K562 (cell line): ENCODE data around the gene NLGN2. TPM values are rescaled to one million over a fixed set of nuclear protein-coding genes. Genes with fewer than 3 reads are reported as not detected.
A peak's percentile ranks its signal among the peaks of the same experiment; 100 is the strongest.

Source experiments
- ATAC-seq: fragments of 200-7000 bp; cut with Tn5 transposase; 3 replicates; pipeline ENCODE4 v1.9.1; 2020; ENCODE audit warnings: moderate library complexity
- BruUV-seq: library from RNA; stranded (reverse); fragments of 400-500 nt; replicated peaks from 2 replicates; lab custom pipeline; 2021; lab: Mats Ljungman, UMichigan
- CTCF ChIA-PET: fragments of 300-600 bp; formaldehyde crosslinking; extraction: SDS; loops from one replicate; lab custom pipeline; 2021; ENCODE audit warnings: low intra/inter-chr PET ratio; lab: Yijun Ruan, JAX
- POLR2A ChIA-PET: fragments of 300-600, 350-650 bp; sonication (Branson Sonifier 250); formaldehyde crosslinking; extraction: SDS; loops from one replicate; lab custom pipeline; 2021; ENCODE audit warnings: antibody characterized with exemption, inconsistent platforms; lab: Yijun Ruan, JAX
- DNase-seq, 4 experiments: peaks; one replicate each; pipeline versions ENCODE4 v3.0.0 to v3.0.0-alpha.2; 2011 to 2018; ENCODE audit warnings: low spot score in 3 of 4, mixed read lengths in 3 of 4; ENCODE audit errors: extremely low read depth in 1 of 4
- FAIRE-seq: peaks from 2 replicates; lab custom pipeline; 2011; peaks lifted over from hg19 to GRCh38; lab: Jason Lieb, UNC
- H2AFZ ChIP-seq: 2 replicates; pipeline ENCODE4 v1.6.0; 2011; ENCODE audit warnings: low read depth, low read length, control low read depth, inconsistent platforms
- H3K27ac ChIP-seq: fragments of 200-600 bp; 3 replicates; pipeline ENCODE4 v1.8.0; 2011; ENCODE audit warnings: low read depth, mild to moderate bottlenecking, control low read depth, inconsistent platforms, low read length, moderate library complexity, mixed read lengths; ENCODE audit errors: extremely low read depth
- H3K27me3 ChIP-seq, 2 experiments: fragments of 300-600 bp in 1 of 2; 2 replicates in 1 of 2; 3 replicates in 1 of 2; pipeline versions ENCODE4 v1.6.0 to v1.8.0; 2011; ENCODE audit warnings: inconsistent platforms in 2 of 2, low read length in 2 of 2, mild to moderate bottlenecking in 1 of 2, mixed read lengths in 1 of 2, moderate library complexity in 1 of 2; ENCODE audit not compliant: control insufficient read depth in 2 of 2, insufficient read depth in 2 of 2
- H3K36me3 ChIP-seq: fragments of 300-600 bp; 3 replicates; pipeline ENCODE4 v1.8.0; 2011; ENCODE audit warnings: mild to moderate bottlenecking, low read length, inconsistent platforms; ENCODE audit not compliant: control insufficient read depth, insufficient read depth
- H3K4me1 ChIP-seq, 2 experiments: fragments of 200-600 bp in 1 of 2; replicated peaks in 1 of 2; 2 replicates in 1 of 2; 3 replicates in 1 of 2; pipeline versions ENCODE4 v1.5.1 to v1.8.0; 2011; ENCODE audit warnings: inconsistent platforms in 2 of 2, low read length in 2 of 2, mild to moderate bottlenecking in 1 of 2, mixed read lengths in 1 of 2, moderate library complexity in 1 of 2; ENCODE audit not compliant: control insufficient read depth in 2 of 2, insufficient read depth in 2 of 2
- H3K4me2 ChIP-seq: 2 replicates; pipeline ENCODE4 v1.6.1; 2011; ENCODE audit warnings: low read length, control low read depth, inconsistent platforms, mixed read lengths; ENCODE audit not compliant: insufficient read depth
- H3K4me3 ChIP-seq: fragments of 200-600 bp; sonication (generic), shearing (Covaris generic); 2 replicates; pipeline ENCODE4 v1.5.1; 2016; ENCODE audit warnings: control low read depth, inconsistent platforms
- H3K79me2 ChIP-seq: fragments of 200-600 bp; 3 replicates; pipeline ENCODE4 v1.8.0; 2011; ENCODE audit warnings: low read length, inconsistent platforms; ENCODE audit not compliant: control insufficient read depth, insufficient read depth
- H3K9ac ChIP-seq, 2 experiments: 2 replicates each; pipeline versions ENCODE4 v1.6.0 to v1.6.1; 2011; ENCODE audit warnings: low read depth in 2 of 2, low read length in 2 of 2, control low read depth in 1 of 2, inconsistent platforms in 1 of 2, mild to moderate bottlenecking in 1 of 2, mixed read lengths in 1 of 2; ENCODE audit not compliant: insufficient read depth in 1 of 2
- H3K9me1 ChIP-seq: one replicate; pipeline ENCODE4 v1.6.0; 2011; ENCODE audit warnings: inconsistent platforms, mild to moderate bottlenecking, low read length, moderate library complexity; ENCODE audit not compliant: control insufficient read depth, insufficient read depth
- H3K9me3 ChIP-seq: replicated peaks from 2 replicates; pipeline ENCODE4 v1.5.1; 2011; ENCODE audit warnings: low read depth, low read length, inconsistent platforms; ENCODE audit not compliant: control insufficient read depth, insufficient read depth
- H4K20me1 ChIP-seq: replicated peaks from 2 replicates; pipeline ENCODE4 v1.6.1; 2011; ENCODE audit warnings: low read length, inconsistent platforms, mixed read lengths; ENCODE audit not compliant: control insufficient read depth, insufficient read depth
- CC2D1A ChIP-seq: fragments of 450-650 bp; IDR thresholded peaks from 2 replicates; pipeline ENCODE4 v1.6.1; 2017; ENCODE audit warnings: mild to moderate bottlenecking
- CHD2 ChIP-seq: IDR thresholded peaks from 2 replicates; pipeline ENCODE4 v1.6.1; 2011; ENCODE audit warnings: low read depth, low read length
- ESRRB ChIP-seq: fragments of 250-450 bp; sonication (Bioruptor Pico); IDR thresholded peaks from 2 replicates; pipeline ENCODE4 v1.5.0; 2020; ENCODE audit warnings: mild to moderate bottlenecking, moderate library complexity, borderline replicate concordance
- FOXA1 ChIP-seq: fragments of 450-650 bp; IDR thresholded peaks from 2 replicates; pipeline ENCODE4 v1.6.1; 2016; ENCODE audit warnings: mild to moderate bottlenecking, borderline replicate concordance
- WGBS: fragments of 100-300 bp; shearing (Covaris generic); methylation state at CpG from one replicate; pipeline ENCODE4 v1.1.6; 2016; ENCODE audit warnings: low coverage, mixed read lengths; ENCODE audit not compliant: insufficient coverage; ENCODE audit errors: missing lambda C conversion rate; 5-methylcytosine and 5-hydroxymethylcytosine counted together
- in situ Hi-C: fragments of 300-500 bp; cut with MboI; formaldehyde crosslinking; loops from 4 replicates; pipeline ENCODE4 v1.15.0; 2018; ENCODE audit warnings: inconsistent platforms, mixed read lengths
- intact Hi-C: fragments of 100-400 bp; cut with micrococcal nuclease; formaldehyde crosslinking; loops from 2 replicates; pipeline ENCODE4 v1.14.2; 2022
- polyA plus RNA-seq, 8 experiments: library from polyadenylated mRNA; depleted of rRNA in 4 of 8; stranded (reverse) in 5 of 8; unstranded in 3 of 8; fragments of >200 nt; fragmentation: Nextera tagmentation in 2 of 8; fragmentation: Illumina TruSeq in 1 of 8; extraction: Ambion mirVana in 2 of 8; extraction: Trizol in 1 of 8; gene quantifications; 2 replicates each; pipeline versions ENCODE4 v1.2.1 to v1.2.3, GENCODE V29; 2011 to 2014; ENCODE audit warnings: inconsistent platforms in 1 of 8, missing spikeins in 1 of 8
- total RNA-seq, 7 experiments: library from RNA; depleted of rRNA in 6 of 7; stranded (reverse); fragments of >200 nt in 6 of 7; fragmentation: Illumina TruSeq in 2 of 7; extraction: Trizol in 2 of 7; gene quantifications; 2 replicates each; pipeline versions ENCODE4 v1.2.1 to v1.2.3, GENCODE V29; 2011 to 2021; ENCODE audit warnings: low replicate concordance in 1 of 7
- TF ChIP-seq, protein P1 (sequence below): fragments of 250-450 bp; sonication (Bioruptor Pico); IDR thresholded peaks from 2 replicates; pipeline ENCODE4 v1.9.0; 2021; ENCODE audit warnings: mild to moderate bottlenecking, inconsistent platforms
- TF ChIP-seq, protein P2 (sequence below): sonication (generic); formaldehyde crosslinking; IDR thresholded peaks from 2 replicates; pipeline ENCODE4 v1.8.0; 2022; ENCODE audit warnings: mild to moderate bottlenecking, missing genetic modification reagents

NLGN2 gene
- total and polyA plus RNA-seq, 9 of the 15 experiments (the other 6 are each of a cell fraction or from before 2014, with no cell fraction given), result 0.11 to 7.8 (median 0.77) TPM

DNA sequence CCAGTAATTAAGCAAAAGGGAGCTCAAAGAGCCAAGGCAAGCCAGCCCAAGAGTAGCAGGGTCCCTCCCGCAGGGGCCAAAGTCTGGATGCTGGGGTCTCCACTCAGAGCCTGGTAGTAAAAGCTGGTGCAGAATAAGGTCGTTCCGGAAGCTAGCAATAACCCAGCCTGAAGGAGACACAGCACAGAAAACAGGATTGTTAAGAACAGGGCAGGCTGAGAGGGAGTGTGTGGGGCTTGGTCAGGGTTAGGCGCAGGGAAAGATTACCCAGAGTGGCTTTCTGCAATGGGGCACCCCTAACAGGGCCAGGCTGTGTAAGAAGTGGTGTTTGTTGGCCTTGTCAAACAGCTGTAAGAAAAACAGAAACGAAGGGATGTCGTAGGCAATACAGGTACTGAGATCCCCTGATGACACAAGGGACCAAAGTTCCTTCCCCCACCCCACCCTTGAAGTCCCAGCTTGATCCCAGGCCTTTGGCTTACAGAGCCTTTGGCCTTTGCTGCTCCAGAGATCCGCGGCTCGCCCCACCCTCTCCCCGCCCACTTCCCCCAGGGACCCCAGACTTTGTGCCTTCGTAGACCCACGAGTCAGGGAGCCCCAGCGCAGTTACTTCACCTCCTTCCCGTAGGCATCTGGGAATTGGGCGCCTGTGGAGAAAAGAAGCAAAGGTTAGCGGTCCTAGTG lies 4.5 kb upstream of the NLGN2 start:
- intact Hi-C loops (loop anchor here (5.0 kb wide), 2 partner anchors 34 to 79 kb away; partner anchors contain the start of genes FGF11, POLR2A, SLC35G6 and TMEM102), in situ Hi-C loops (no loop called here)
- TF ChIP-seq, protein P1, sequence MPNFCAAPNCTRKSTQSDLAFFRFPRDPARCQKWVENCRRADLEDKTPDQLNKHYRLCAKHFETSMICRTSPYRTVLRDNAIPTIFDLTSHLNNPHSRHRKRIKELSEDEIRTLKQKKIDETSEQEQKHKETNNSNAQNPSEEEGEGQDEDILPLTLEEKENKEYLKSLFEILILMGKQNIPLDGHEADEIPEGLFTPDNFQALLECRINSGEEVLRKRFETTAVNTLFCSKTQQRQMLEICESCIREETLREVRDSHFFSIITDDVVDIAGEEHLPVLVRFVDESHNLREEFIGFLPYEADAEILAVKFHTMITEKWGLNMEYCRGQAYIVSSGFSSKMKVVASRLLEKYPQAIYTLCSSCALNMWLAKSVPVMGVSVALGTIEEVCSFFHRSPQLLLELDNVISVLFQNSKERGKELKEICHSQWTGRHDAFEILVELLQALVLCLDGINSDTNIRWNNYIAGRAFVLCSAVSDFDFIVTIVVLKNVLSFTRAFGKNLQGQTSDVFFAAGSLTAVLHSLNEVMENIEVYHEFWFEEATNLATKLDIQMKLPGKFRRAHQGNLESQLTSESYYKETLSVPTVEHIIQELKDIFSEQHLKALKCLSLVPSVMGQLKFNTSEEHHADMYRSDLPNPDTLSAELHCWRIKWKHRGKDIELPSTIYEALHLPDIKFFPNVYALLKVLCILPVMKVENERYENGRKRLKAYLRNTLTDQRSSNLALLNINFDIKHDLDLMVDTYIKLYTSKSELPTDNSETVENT (CRISPR knock-in tag), result no peak
- TF ChIP-seq CHD2 (no peak), CC2D1A (no peak), ESRRB (CRISPR knock-in tag) (no peak), FOXA1 (no peak)
- TF ChIP-seq, protein P2, sequence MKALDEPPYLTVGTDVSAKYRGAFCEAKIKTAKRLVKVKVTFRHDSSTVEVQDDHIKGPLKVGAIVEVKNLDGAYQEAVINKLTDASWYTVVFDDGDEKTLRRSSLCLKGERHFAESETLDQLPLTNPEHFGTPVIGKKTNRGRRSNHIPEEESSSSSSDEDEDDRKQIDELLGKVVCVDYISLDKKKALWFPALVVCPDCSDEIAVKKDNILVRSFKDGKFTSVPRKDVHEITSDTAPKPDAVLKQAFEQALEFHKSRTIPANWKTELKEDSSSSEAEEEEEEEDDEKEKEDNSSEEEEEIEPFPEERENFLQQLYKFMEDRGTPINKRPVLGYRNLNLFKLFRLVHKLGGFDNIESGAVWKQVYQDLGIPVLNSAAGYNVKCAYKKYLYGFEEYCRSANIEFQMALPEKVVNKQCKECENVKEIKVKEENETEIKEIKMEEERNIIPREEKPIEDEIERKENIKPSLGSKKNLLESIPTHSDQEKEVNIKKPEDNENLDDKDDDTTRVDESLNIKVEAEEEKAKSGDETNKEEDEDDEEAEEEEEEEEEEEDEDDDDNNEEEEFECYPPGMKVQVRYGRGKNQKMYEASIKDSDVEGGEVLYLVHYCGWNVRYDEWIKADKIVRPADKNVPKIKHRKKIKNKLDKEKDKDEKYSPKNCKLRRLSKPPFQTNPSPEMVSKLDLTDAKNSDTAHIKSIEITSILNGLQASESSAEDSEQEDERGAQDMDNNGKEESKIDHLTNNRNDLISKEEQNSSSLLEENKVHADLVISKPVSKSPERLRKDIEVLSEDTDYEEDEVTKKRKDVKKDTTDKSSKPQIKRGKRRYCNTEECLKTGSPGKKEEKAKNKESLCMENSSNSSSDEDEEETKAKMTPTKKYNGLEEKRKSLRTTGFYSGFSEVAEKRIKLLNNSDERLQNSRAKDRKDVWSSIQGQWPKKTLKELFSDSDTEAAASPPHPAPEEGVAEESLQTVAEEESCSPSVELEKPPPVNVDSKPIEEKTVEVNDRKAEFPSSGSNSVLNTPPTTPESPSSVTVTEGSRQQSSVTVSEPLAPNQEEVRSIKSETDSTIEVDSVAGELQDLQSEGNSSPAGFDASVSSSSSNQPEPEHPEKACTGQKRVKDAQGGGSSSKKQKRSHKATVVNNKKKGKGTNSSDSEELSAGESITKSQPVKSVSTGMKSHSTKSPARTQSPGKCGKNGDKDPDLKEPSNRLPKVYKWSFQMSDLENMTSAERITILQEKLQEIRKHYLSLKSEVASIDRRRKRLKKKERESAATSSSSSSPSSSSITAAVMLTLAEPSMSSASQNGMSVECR, result 0 out of 2 replicates have a peak, but pooled peaks have one; percentile 20
- Histone ChIP-seq H3K9me1 (no peaks in the 10 kb centered on the region), H3K27me3 (no peaks in the 10 kb centered on the region), H3K9ac (peak overlapping the region; percentile 75 to 85), H3K4me3 (peak overlapping the region; percentile 68), H3K79me2 (peaks cover 8% of the 10 kb centered on the region; the same call in 2 of the 3 replicates), H3K27ac (peak overlapping the region; percentile 69), H3K36me3 (peaks cover 3% of the 10 kb centered on the region; the same call in 1 of the 3 replicates), H3K4me1 (peaks cover 11 to 25% of the 10 kb centered on the region in 2 experiments; a peak in 3 of 5 replicates), H2AFZ (peak overlapping the region; percentile 90), H3K4me2 (peak overlapping the region; percentile 79), H4K20me1 (no peaks in the 10 kb centered on the region), H3K9me3 (no peaks in the 10 kb centered on the region)
- ChIA-PET POLR2A (interaction anchor here (0.6 to 1.8 kb wide), 9 partner anchors 17 to 194 kb away, joined by 3 to 23 read pairs (median 3); partner anchors contain the start of genes POLR2A, TNK1 and ZBTB4), CTCF (no interaction called here)
- BruUV-seq, result TSS peak; percentile 86
- ATAC-seq (peak; percentile 4; the same call in 2 of the 3 replicates), DNase-seq (peak in 3 of 4 experiments; percentile 51 to 57 (median 55)), FAIRE-seq (no peak)
- WGBS, result 17% methylated on average over 12 of the region's 16 CpGs
